GM21360 (cell line): ENCODE results near the gene APOB.
A peak's percentile ranks its signal among the peaks of the same experiment; 100 is the strongest.

Experiments
- ATAC-seq: cut with Tn5 transposase; IDR thresholded peaks from one replicate; pipeline ENCODE4 v1.9.1; 2021; ENCODE audit warnings: mild to moderate bottlenecking, moderate library complexity; ENCODE audit not compliant: unreplicated experiment

The APOB gene

DNA sequence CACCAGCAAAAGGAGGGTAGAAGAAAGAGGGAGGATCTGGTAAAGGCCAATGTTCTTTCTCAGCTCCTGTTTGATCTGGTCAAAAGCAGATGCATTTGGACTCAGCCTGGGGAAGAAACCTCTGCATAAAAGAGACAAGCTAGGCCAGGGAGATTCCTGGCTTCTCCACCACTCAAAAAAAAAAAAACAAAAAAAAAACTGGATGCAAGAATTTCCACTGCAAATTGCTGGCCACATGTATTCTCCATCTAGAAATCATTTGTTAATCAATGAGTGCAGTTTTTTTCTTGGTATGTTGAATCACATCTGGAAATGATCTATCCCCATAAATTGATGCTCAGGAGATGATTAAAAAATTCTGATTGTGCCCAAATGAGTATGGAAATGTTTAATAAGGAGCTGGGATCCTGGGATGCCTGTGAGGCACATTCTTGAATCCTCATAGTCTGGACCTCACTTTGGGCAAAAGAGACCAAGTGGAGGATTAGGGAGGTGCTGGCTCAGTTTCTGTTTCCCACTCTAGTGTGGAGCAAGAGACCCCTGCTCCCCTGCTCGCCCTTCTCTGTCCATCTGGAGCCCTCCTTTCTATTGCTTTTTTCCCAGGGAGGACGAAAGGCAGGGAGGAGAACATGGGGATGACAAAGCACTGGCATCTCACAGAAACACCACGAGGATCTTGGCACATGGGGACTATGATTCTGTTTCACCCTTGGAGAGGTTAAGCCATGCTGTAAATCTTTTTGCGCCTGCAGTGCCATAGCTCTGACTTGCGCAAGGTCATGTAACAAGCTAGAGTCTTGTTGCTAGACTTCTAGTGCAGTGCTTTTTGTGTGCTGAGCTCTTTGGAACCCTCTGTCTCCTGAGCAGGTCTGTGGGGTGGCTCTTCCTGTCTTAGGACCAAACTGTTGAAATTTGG lies 57.6 kb downstream of the APOB start:
- ATAC-seq, result no peak

DNA sequence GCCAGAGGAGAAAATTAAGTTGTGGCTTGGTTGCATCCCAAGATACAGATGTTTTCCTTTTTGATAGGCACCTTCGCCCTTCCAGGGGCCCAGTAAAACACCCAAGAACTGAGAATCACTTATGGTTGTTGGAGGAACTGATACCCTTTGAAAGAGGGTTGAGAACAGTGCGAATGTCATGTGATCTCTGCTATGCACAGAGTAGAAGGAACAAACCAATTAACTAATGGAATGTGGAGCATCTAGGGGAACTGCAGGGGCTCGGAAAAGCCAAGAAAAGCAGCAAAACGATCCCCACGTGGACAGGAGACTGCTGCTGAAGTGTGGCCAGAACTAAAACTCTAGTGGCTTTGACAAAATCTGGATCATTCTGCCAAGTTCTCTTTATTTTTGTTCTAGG lies 58.8 kb downstream of the APOB start:
- ATAC-seq, result no peak

DNA sequence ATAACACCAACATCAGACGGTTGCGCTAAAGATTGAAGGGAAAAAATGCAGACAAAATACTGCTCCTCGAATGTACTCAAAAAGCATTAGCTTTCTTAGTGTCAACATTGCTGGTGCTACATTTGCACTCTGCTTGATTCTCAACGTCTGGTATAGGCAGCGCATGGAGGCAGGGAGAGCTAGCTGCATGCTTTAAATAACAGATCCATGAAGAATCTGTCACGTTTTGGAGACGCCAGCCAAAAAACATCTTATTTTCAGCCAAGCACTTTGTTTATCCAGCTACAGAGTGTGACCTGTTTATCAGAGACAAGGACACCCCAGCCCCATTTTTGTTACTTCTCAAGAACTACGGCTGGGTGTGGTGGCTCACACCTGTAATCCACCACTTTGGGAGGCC lies 59.5 kb downstream of the APOB start:
- ATAC-seq, result no peak

DNA sequence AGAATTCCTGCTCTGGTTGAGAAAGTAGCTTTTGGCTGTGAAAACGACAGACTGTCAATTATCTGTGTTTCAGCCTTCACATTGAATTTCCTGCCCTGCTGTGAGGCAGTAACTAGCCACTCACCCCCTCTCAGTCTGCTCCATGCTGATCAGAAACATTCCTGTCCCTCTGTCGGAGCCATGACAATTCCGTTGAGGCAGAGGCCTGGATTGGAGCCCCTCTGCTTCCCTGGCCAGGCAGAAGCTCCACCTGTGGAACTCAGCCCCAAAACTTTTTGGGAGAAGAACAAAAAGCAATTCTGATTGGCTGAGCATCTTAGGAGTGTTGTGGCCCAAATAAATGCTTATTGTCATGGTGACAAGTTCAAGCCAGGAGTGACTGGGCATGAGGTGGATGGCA lies 60.0 kb downstream of the APOB start:
- ATAC-seq, result no peak

DNA sequence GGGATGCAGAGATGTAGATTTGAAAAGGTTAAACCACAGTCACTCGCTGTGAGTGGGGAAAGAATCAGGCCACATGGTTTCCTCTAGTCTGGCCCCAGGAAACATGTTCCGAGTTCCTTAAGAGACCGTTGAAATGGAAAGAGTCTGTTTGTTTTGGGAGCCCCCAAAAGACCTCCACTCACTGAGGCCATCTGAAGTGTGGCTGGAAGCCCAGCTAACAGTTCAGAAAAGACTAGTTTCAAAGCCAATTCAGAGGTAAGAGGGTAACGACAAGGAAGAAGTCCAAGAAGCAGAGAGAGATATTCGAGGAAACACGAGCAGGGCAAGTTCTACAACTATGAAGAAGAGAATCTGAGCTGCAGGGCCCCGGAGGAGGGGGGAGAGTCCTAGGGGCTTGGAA lies 61.0 kb downstream of the APOB start:
- ATAC-seq, result no peak

DNA sequence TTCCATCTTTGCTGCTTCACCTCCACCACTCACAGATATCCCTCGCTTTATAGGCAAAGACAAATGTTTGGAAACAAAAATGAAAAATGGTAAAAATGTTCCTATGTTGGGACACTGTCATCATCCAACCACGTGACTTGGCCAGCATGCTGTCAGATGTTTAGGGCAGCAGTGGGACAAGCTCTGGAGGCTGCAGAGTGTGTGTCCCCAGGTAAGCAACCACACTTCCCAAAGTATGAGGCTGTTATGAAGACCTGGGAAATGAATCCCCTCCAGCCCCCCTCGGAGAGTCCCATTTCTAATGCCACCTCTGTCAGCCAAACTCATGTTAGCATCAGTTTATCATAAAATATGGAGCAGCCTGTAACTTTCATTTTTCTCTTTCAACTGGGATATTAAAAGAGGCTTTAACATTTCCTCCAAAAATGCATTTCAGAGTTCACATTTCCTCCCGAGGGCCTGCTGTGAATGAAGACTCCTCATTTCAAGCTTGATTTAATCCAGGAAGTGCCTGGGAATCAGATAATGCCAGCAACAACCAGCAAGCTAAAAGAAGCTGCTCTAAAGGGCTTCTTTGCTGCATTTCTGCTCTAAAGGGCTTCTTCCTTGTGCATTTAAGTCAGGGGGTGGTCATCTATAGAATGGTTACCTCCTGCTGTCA lies 66.2 kb downstream of the APOB start:
- no peak for ATAC-seq

DNA sequence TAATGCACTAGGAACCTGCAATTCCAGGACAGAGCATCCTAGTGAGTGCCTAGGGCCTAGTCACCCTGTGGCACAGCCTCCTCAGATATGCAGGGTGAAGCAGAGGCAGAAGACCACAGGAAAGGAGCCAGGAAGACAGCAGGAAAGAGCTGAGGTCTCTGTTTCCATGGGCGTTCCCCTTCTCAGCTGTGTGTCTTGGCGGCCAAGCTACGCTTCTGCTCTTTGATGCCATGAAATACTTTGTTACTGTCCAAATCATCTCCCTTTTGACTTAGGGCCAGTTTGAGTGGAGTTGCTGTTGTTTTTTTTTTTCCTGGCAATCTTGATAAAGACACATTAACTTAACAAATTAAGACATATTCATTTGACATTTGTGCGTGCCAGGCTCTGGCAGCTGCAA lies 67.3 kb downstream of the APOB start:
- no peak for ATAC-seq

DNA sequence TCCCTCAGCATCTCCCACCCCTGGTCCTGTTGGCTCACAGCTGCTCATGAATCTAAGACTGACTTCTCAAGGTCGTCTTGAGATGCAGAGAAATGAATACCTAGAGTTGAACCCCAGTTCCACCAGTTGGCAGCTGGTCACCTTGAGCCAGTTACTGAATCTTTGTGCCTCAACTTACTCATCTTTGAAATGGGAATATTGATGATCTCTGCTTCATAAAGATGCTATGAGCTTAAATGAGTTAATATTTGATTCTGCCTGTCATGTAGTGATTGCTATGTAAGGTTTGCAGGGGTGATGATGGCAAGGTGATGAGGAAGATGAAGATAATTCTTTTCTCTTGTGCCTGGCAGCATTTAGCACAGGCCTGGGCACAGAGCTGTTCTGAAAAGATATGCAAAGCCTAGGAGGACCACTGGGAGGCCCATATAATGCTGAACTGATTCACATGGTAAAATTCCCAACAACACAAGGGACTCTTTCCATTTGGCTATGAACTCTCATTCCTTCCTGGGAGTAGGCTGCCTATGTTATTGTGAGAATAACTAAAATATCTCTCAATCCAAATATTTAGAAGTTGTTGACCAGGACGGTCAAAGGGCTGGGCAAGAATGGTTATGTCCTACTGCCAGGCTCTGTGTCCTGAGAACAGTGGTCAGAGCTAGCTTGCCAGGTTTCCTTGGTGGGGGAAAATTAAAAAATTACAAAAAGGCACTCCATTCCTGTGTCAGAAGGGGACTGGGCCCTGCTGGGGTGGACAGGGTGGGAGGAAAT lies 70.9 kb downstream of the APOB start:
- no peak for ATAC-seq

DNA sequence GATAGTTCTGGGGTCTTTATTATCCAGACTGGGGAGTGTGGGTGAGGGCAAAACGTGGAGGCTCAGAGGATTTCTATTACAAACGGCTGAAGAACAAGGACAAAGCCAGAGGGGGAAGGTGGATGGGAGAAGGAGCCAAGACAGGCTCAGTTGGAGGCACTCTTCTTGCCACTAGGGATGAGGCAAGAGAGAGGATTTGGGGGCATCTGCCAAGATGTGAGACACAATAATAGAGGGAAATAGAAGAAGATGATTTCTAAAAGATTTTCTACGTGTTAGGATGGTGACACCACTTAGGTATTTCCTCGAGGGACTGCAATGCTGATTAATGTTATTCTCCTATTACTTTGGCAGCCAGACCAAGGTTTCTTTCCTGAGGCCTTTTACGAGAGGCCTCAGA lies 71.8 kb downstream of the APOB start:
- no peak for ATAC-seq

DNA sequence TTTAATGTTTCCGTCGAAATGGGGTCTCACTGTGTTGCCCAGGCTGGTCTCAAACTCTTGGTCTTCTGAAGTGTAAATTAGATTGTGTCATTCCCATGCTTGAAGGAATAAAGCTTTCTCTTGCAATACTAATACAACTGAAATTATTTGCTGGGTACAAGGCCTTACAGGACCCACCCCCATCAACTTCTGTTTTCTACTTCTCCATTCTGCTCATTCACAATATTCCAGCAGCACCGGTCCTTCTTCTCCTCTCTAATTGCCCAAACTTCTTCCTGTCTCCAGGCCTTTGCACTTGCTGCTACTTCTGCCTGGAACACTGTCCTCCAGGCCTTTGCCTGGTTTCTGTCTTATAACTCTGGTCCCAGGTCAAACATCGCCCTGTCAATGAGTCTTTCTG lies 73.8 kb downstream of the APOB start:
- ATAC-seq, result no peak

DNA sequence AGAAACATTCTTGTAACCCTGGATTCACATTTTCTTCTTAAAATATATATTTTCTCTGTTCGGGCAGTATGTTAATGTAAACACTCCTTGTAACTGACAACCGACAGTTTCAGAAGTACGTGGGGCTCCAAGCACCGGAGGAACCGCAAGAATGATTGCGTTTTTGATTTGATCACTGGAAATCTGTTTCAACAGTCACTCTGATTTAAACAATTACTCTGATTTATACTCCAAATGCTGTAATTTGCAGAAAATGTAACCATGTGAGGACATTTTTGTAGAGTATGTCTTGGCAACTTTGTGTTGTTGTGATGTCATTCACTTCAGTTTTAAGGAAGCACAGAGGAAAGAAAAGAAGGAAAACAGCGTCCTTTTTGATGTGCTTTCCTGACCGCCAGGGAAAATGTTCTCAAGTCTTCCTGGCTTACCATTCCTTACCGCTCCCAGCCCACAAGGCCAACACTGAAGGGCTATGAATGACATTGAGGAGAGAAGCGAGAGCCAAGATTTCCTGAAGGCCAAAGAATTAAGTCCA lies 77.7 kb downstream of the APOB start:
- no peak for ATAC-seq

DNA sequence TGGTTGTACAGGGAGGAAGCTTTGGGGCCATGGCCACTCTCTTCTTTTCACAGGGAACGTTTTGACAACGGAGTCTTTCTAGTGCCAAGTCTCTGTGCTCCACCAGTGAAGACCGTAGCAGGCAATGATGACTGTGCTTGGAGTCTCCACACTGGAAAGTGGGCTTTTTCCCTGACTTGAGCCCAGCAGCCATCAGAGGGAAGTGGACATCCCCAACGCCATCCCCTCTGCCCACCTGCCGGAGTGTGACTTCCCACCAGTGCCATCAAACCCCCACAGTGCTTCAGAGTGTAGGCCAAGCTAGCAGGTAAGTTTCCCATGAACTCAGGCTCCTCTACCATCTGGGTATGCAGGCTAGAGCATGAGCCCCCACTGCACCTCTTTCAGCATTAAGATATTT lies 78.7 kb downstream of the APOB start:
- no peak for ATAC-seq

DNA sequence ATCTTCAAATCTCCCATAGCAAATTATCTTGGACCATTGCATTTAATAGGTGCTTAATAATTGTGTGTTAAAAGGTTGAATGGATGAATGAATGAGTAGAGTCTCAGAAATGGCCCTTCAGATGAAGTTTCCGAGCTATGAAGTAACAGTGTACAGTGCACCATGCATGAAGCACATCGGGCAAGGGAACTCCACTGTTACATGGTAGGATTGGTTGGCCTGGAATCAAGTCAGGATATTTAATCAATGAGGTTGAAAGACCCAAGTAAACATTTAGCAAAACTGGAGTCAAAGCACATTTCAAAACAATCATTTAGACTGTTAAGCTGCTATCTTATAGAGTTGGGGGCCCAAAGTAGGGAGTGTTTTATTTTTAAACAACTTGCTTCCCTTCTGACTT lies 80.0 kb downstream of the APOB start:
- no peak for ATAC-seq

DNA sequence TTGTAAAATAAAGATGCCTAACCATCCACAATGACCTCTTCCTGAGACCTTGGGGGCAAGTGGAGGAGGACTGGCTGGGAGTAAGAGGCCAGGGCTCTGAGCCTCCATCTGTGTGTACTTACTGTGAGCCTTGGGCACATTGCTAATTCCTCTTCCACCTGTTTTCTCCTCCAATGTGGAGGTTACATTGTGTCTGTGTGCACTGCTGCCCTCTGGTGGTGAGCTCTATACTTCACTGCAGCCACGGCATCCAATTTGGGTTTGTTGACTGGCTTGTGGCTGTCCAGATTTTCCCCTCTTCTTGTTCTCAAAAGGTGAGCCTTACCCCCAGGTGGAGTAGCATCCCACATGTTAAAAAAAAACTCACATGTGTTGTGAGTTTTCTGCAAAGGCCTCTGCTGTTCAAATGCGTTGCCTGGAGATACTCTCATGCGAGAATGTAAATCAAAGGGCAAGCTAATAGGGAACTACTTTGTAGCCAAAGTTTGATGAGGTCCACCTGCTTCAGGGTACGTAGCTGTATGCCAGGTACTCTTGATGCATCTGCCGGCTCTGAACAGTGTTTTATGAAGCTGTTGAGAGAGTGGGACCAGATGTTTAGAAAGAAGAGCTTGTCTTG lies 80.8 kb downstream of the APOB start:
- ATAC-seq, result peak; percentile 79

DNA sequence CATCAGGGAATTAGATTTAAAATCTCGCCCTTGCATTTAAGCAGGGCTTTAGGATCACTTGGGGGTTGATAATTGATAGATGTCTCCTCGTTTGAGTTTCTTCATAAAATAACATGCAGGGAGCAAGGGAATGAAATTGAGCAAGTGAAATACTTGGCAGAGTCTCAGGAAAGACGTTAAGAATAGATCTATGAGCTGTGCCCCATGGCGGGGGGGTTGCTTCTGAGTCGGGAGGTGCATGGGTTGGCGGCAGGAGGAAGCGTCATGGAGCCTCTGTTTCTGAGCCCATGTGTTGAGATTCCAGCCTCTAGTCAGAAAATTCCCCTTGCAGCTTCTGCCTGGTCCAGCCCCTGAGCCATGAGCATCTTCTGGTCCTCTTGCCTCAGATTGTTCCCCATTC lies 82.0 kb downstream of the APOB start:
- ATAC-seq, result no peak

DNA sequence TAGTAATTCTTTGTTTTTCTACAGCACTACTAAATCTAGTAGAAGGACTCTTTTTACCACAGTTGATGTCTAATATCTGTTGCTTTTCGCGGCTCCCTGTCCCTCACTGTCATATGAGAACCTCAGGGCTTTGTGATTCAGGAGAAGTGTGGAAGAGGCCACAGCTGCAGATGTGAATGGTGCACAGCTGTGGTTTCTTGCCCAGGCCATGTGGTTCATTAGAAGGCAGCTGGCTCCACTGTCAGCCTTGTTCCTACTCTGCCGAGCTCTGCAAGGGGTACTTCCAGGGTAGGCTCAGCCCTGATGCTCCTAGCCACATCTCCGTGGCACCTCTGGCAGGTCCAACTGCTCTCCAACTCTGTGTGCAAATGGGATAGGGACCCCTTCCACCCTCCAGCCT lies 83.9 kb downstream of the APOB start:
- no peak for ATAC-seq

DNA sequence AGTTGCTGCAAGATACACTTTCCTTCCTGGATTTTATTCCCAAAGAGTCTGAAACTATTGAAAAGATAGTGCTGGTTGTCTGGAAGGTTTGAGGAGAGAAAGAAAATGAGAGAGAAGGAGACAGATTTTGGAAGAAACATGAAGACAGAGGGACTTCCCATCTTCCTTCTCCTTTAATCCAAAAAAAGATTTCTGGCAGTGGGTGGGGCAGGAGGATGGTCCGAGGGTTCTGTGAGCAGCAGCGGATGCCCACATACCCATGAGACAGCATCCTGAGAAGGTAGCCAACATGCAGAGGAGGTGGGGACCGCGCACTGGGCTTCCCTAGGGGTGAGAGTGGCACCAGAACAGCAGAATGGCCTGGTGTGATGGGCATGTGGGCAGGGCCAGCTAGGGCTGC lies 84.6 kb downstream of the APOB start:
- no peak for ATAC-seq

DNA sequence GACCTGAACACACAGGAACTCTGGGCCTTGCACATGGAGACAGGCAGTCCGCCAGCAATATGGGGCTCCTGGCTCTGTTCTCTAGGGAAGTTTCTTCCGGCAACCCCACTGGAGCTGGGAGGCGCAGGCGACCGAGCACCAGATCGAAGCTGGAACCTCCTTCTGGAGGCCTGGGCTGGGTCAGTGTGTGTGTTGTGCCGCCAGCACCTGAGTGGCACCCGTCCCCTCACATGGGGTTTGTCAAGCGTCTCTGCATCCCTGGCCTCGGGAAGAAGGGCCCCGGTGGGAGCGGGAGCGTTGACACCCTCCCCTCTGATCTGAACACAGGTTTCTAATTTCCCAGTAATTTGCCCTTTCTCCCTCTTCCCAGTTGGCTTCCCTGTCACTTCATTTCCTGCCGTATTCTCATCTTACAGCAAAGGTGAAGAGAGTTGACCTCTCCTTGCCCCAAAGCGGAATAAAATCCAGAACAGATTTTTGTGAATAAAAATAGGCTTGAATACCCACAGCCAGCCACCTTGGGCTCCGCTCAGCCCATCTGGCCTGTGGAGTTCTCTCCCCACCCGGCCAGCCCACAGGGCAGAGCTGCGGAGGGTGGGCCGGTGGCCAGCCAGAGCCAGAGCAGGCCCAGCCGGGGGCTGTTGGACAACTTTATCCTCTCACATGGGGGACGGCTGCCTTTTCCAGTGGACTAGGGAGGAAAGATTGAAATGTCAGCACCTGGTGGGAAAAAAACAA lies 85.9 kb downstream of the APOB start:
- no peak for ATAC-seq

DNA sequence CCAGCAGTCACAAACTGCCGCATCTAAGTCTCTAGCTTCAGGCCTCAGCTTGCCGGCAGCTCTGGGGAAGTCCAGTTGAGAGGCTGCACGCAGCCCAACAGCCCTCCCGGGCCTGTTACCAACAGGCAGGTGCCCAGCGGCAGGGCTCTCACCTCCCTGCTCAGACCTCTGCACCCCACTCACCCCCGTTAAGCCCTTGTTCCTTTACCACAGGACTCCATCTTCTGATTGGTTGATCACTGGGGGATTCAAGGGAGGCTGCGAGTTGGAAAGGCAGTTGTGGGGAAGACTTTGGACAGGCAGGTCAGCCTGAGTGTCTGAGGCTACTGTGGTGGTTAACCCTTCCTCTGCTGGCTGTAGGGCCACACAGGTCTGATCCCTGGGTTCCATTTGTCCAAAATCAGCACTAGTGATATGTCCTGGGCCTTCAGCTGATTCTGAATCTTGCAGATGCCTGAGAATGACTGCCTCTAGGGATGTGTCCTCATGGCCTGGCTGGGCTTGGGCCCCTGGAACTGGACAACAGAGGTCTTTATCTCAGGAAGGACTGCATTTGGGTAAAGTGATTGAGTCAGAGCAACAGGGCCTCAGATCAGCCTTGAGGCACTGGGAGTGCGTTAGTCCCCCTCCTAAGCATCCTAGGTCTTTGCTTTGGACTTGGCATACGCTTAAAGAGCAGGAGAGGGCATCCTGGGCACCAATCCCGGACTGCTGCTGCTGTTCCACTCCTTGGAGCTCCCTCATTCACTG lies 88.4 kb downstream of the APOB start:
- no peak for ATAC-seq
